Activated naive CD4-positive, alpha-beta T cell (primary cell): ENCODE results near the gene IRF2BP1.
"Not testable (repeated sequence)": the region's sequence is repeated elsewhere in the genome, so short reads cannot be mapped to it uniquely, and the experiment has no call there.

Experiments used
- DNase-seq, 4 experiments: peaks; one replicate each; lab custom pipeline; 2025; lab: John Stamatoyannopoulos, UW

IRF2BP1 gene

DNA sequence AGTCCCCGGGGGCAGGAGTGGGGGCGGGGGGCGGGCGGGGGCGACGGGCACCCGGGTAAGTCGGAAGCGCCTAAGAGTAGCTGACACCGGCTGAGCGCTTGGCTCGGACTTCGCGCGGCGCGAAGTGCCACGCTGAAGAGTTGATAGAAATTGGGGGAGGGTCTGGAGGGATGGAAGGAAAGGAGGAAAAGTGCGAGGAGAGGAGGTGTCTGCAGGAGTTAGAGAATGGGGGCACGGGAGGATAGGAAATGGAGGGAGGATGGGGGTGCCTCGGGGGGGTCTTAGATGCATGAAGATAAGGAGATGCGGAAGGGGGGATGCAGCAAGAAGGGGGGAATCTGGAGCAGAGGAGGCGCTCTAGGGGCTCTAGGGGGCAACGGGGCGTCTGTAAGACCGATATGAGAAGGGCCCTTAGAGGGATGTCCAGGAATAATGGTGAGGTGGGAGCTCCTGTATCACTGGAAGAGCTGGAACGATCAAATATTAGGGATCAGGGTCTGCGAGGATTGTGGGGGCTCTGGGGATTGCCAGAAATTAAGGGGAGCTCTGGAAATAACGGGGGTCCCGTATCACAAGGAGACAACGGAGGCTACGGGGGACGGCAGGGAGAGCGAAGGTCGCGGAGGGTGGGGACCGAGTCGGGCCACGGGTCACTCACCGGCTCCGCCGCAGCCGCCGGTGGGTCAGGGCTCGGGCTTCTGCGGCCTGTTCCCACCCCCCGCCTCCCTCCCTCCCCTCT, 16.1 kb upstream of the IRF2BP1 start, which contains the start of gene MYPOP:
MYPOP (minus strand) TSS at position 702 of the 739 bp plus-strand sequence. CDS start 840 bp downstream, outside the sequence.
- DNase-seq: no peak

DNA sequence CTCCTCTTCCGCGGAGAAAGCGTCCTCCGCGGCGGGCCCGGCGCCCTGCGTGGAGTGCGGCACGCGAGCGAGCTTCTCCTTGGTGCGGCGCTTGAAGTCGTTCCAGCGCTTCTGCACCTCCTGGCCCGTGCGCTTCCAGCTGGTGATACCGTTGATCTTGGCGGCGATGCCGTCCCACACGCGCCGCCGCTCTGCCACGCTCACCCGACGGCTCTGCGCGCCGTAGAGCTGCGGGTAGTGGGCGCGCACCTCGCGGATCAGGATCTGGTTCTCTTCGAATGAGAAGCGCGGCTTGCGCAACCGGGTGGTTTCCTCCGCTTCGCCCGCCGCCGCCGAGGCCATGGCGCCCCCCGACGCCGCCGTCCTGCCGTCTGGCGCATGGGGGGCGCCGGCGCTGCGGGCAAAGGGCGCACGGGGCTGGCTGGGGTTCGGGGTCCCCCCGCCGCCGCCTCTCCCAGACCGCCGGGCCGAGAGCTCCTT, 15.5 kb upstream of the IRF2BP1 start:
- peak in 1 of 4 experiments; percentile 14 for DNase-seq

DNA sequence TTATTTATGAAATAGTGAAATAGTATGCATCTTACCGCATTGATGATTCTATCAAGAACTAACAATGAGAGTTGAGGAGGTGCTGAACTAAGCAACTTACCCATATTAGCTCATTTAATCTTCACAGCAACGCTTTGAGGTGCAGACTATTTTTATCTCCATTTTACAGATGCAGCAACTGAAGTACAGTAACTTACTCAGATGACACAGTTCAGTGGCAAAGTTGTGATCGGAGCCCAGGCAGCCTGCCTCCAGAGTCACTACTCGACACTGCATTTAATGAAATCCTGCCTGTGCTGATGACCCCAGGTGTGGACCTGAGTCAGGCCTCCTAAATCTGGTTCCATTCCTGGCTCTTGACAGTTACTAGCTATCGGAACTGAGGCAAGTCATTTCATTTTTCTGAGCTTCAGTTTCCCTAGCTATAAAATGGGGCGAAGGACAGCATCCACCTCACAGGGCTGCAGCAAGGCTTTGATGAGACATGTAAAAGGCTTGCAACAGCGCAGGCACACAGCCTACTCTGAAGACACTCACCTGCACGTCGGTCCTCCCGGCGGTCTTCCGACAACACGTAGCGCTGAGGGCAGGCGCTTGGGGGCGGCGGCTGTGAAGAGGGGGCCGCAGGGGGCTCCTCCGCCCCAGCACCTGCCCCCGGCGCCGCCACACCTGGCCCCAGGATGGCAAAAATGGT, 14.9 kb upstream of the IRF2BP1 start:
- DNase-seq: no peak

DNA sequence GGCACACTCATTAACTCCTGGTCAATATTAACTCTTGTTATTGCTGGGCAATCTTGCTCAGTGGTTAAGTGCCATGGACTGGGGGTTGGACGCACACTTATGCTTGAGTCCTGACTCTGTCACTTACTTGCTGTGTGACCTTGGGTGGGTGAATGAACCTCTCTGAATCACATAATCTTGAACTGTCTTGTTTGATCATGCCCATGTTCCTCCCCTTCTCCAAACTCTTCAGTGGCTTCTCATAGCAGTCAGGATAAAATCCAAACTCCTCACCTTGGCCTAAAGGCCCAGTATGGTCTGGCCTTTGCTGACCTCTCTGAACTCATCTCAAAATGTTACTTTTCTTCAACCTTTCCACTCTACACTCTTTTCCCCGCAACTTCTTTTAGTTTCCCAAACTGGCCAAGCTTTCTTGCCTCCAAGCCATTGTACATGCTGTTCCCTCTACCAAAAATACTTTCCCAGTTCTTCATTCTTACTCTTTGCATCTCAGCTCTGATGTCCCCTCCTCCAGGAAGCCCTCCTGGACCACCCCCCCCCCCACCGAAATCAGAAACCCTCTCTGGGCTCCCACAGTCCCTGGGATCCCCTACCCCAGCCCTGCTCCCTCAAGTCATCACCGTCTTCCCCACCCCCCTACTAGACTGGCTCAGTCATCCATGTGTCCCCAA, 14.1 kb upstream of the IRF2BP1 start:
- DNase-seq: no peak

DNA sequence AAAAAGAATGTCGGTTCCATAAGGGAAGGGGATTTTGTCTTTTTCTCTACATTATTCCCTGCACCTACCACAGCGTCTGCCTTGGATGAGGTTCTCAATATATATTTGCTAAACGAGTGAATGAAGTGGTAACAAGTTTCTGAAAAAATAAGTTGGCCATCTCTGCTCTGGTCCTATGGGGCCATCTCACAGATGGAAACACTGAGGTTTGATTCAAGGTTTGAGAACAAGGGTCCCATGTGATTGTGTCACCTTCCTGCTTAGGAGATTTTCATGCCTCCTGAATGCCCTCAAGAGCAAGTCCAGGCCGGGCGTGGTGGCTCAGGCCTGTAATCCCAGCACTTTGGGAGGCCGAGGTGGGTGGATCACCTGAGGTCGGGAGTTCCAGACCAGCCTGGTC, 13.3 kb upstream of the IRF2BP1 start:
- DNase-seq: no peak

DNA sequence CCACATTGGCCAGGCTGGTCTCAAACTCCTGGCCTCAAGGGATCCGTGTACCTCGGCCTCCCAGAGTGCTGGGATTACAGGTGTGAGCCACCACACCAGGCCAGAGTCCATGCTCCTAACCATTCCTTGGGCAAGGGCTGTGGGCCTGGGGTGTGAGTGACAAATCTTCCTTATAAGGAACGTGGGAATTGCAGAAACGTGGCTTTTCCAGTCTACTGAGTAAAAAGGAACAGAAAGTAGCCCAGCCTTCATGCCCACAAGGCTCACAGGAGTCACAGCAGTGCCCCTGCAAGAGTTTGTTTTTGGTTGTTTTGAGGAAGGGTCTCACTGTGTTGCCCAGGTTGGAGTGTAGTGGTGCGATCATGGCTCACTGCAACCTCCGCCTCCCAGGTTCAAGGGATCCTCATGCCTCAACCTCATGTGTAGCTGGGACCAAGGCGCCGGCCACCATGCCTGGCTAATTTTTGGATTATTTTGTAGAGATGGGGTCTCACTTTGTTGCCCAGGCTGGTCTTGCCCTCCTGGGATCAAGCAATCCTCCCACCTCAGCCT, 11.4 kb upstream of the IRF2BP1 start:
- no peak for DNase-seq

DNA sequence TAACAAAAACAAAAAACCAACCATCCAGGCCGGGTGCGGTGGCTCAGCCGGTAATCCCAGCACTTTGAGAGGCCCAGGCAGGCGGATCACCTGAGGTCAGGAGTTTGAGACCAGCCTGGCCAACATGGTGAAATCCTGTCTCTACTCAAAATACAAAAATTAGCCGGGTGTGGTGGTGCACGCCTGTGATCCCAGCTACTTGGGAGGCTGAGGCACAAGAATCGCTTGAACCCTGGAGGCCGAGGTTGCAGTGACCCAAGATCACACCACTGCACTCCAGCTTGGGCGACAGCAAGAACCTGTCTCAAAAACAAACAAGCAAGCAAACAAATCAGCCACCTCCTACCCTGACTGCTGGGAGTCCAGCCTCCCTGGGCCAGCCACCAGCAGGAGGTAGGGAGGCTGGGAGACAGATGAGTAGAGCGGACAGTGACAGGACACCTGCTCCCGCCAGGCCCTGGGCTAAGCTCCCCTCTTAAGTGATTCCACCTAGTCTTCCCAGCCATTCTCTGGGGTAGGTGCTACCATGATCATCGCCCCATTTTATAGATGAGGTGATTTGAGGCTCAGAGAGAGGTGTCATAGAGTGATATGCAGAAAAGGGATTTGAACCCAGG, 10.2 kb upstream of the IRF2BP1 start:
- DNase-seq: not testable (repeated sequence)

DNA sequence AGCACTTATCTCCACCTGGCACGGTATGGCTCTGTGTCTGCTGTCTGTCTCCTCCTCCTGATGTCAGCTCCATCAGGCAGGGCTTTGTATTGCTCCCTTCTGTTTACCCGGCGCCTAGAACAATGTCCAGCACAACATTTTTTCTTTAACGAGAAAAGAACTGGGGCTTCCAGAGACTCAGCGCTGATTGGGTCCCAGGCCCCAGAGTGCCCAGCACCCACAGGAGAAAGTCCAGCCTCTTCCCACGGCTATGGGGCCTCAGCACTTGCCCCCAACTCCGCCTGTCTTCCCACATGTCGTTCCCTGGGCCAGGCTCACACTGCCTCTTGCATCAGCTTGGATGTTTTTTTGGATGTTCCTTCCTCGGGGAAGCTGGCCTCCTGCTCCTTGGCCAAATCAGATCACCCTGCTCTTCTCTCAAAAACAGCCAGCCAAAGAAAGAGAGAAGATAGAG, 9.6 kb upstream of the IRF2BP1 start:
- DNase-seq: no peak

DNA sequence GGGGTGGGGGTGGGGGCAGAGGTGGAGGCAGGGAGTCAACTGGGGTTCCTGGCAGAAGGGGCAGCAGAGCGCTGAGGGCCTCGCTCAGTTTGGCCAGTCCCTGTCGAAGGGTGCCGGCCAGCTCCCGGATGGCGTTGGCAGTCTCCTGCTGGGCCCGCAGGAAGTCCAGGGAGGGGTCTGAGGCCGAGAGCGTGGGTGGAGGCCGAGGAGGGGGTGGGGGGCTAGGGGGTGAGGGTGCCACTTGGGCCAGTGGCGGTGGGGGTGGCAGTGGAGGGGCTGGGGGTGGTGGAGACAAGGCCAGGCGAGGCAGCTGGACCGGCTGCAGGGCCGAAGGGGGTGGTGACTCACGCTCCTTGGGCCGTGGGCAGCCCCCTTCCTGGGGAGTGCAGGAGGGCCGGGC, 4.9 kb upstream of the IRF2BP1 start:
- DNase-seq: no peak

DNA sequence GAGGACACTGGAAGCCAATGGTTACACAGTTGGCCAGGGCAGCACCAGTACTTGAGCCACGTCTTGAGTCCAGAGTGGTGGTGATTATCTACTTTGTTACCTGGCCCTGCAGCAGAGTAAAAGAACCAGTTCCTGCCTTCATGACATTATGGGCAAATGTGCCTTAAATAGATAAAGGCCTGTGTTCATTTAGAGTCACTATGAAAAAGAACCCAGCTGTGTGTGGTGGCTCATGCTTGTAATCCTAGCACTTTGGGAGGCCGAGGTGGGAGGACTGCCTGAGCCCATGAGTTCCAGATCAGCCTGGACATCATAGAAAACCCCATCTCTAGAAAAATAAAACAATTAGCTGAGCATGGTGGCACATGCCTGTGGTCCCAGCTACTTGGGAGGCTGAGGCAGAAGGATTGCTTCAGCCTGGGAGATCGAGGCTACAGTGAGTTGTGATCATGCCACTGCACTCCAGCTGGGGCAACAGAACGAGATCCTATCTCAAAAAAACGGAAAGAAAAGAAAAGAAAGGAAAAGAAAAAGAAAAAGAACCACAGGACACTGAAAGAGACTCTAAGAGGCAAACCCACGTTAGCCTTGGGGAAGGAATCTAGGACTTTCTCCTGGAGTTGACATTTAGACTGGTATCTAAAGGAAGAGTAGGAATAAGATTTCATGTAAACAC, 3.4 kb upstream of the IRF2BP1 start:
- DNase-seq: no peak

DNA sequence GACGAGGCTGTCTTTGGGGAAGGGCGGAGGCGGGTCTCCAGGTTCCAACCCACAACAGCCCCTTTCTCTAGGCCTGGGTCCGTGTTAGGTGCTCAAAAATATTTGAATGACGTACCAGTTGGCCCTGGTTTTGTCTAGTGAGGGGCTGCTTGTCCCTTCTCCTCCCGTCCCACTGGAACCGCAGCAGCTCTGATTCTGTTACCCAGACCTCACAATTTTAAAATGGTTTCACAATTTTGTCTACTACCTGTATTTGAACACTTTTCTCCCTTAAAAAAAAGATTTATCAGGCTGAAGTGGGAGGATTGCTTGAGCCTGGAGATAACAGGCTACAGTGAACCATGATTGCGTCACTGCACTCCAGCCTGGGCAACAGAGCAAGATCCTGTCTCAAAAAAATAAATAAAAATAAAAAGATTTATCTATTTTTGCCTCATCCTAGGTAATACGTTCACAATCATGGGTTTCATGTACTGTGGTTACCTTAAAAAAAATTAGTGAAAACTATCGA, 1.3 kb upstream of the IRF2BP1 start:
- no peak for DNase-seq

DNA sequence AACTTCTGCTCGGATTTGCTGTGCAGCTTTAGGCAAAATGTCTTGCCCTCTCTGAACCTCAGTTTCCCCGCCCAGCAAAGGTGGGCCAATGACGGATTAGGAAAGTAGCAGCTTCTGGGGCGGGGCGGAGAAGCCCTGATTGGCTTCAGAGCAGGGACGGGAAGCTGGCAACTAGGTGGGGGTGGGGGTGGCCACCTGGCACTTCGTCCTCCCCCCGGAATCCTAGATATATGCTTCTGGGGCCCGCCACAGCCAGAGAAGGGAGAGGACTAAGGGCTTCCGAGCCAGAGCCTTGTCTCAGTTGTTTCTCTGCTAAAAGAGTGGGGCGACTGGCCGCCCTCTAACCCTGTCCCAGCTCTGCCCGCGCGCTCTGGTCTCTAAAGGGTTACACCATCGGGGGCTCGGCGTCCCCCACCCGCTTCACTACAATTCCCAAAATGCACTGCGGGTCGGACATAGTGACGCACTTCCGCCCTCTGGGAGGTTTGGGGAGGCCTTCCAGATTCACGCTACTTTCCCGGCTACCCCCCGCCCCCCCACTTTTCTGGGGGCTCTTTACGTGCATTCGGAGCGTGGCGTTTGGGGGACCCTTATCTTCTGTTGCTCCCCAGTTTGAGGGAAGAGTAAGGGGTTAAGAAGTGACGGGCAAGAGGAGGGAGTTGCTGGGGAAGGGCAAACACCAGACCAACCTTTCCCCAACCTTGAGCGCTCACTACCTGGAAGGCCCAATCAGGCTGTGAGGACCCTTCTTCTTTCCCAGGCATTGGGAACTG, 672 bp upstream of the IRF2BP1 start:
- DNase-seq: peak; percentile 62 to 80 (median 70)

DNA sequence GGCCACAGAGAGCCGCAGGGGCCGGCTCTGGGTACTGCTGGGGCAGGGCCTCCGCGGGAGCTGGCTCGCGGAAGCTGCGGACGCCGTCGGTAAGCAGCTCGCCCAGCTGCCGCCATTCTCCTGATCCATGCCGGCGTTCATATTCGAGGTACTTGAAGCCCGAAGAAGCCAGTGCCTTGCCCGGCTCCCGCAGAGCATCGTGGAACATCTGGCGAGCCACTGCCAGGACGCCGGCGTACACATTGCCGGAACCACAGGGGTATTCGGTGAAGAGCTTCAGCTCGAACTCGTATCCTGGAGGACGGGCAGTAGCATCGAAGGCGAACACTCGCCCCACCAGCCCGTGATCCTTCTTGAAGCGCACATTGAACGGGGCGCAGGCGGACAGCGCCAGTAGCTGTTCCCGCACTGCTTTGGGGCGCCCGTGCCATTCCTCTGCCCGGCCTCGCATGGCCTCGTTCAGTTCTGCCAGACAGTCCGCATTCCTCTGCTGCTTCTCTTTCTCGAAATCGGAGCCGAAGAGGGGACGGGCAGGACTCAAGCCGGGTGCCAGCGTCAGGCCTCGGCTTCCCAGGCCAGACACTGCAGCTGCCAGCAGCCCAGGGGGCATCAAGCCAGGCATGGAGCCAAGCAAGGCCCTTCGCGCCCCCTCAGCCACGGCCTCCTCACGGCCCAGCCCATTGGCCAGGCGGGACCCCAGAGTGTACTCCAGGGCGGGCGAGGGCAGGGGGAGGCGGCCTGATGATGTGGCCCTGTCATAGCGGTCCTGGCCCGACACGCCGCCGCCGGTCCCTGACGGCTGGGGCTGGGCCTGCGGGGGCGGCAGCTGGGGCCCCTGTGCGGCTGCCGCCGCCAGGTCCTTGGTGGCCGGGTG, 1.0 kb downstream of the IRF2BP1 start:
- no peak for DNase-seq

DNA sequence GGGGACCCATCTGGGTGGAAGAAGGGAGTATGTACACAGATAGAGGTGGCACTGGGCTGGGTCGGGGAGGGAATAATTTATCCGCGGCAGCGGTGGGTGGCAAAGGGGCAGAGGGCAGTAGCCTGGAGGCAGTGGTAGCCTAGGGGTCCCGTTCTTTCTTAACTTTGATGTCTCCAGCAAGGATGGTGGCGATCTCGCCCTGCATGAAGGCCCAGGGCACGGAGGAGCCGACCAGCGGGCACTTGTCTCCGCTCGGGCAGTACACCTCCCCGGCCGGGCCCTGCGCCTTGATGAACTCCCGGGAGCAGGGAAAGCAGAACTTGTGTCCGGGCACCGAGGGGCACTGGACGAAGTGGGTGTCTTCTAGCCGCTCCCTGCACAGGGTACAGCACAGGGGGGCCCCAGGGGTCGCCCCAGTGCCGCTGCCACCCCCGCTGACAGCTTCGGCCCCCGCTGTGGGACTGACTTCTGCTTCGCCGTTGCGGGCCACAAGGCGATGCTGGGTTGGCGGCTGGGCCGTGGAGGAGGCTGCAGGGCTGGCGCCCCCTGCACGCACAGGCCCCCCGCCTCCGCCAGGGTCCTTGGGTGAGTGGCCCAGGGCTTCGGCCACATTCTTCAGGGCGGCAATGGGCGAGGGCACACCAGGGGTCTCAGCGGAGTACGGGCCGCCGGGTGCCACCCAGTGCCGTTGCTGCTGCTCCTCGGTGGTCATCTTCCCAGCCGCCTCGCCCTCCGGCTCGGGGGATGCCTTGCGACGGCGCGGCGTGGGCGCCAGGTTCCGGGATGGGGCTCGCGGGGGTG, 1.9 kb downstream of the IRF2BP1 start:
- no peak for DNase-seq

DNA sequence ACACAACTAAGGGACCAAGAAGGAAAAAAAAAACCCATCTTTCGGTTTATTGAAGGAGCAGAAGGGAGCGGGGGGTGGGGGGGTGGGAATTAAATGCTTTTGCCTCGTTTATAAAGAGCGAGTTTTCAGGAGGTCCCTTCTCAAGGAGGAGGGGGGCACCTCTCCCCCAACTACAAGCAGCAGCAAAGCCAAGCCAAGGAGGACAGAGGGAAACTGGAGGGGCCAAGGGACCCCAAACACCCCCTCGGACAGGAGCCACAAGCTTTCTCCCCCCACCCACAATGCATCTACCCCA, 2.4 kb downstream of the IRF2BP1 start:
- no peak for DNase-seq

DNA sequence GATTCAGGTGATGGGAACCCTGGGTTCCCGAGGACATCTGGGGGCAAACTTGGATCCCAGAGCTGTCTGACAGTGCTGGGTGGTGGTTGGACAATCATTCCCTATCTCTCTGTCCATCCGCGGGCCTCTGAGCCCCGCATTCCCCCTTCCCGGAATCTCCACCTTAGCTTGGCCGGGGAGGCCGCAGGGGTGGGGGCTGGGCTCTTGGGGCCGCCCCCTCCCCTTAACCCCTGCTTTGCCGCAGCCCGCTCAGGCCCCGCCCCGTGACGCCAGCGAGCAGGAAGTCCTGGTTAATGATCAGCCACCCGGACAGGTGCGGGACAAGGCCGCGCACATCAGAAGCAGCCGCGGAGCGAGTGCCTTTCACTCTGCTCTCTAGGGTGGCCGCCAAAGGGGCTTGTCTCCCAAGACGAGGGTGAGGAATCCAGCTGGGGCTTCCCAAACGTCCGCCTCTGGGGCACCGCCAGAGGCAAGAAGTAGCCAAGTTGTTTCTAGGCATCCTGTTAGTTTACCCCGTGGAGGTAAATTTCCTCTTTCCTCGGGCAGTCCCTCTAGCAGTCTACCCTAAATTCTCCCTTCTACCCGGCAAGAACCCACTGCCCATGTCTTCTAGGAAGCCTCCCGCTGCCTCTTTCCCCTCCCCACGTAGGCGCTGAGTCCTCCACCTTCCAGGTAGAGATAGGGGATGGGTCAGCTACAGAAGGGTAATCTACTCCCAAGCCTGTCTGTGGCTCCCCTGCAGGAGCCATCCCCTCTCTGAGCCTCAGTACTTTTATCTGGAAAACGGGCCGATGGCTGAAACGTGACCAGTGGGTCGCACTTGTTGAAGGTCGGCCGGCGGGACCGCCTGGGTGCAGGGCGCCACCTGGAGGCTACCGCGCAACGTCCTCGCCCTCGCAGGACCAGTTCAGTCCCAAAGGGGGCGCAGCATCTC, 3.0 kb downstream of the IRF2BP1 start:
- peak; percentile 49 to 73 (median 66) for DNase-seq

DNA sequence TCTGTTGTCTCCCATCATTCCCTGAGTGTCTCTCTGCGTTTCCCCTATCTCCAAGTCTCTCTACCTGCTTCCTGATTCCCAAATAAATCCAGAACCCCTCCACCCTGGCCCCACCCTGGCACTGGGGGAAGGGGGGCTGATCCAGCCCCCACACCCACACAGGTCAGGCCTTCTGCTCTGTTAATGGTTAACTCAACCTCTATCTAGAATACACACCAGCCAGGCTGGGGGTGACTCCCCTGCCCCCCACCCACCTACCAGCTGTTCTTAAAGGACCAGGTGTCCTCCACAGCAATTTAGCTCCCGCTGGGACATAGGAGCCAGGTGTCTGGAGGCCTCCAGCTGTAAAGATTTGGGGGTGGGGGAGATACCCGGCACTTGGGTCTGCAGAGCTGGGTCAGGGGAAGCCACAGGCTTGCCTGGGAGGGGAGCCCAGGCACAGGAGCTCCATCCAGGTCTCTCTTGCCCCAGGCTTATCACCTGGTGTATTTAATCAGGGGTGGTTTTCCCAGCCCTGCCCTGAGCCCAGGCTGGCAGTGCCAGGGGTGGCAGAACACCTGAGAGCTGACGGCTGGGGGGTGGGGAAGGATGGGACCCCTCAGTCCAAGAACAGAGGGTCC, 3.9 kb downstream of the IRF2BP1 start:
- no peak for DNase-seq
